ENCODE data around the gene PNPLA7.

DNA sequence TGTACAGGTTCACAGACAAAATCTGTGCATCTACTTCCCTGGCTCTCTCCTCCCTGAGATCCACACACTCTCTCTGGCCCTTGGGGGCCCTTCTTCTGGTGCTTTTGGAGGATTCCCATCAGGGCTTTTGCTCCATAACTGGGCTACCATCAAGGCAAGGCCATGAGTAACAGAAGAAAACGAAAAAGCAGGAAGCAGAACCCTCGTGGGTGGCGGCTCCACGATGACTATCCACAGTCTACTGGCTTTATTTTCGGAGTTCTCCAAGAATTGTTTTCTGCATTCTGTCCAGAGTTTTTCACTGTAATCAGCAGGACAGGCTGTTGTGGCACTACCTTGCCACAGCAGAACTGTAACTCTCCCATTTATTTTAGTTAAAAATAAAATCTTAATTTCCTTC is 19.9 kb downstream of the PNPLA7 start:
- no peak for TF ChIP-seq CTCF (conservative IDR thresholded peaks at IDR 0.05; ENCODE audit: low read depth, low read length)
- TF ChIP-seq EZH2 (IDR thresholded peaks at IDR 0.05; ENCODE audit: borderline replicate concordance, low read depth, low read length, poor library complexity, severe bottlenecking), result no peak
